Measurements from ENCODE around the gene GGA2. TPM values are rescaled to one million over a fixed set of nuclear protein-coding genes. Genes with fewer than 3 reads are reported as not detected.

Gene GGA2
- total RNA-seq: 87.5 and 89.9 TPM in 2 replicates
- long read RNA-seq, full-length matches to known transcripts: 16 of 44 reads
- long read RNA-seq, partial matches to known transcripts: 15 of 44 reads
- long read RNA-seq, other reads (novel, unspliced or antisense): 13 of 44 reads

- Mint-ChIP-seq H3K4me3 (ENCODE audit: low read depth) (peak within 1 kb of the TSS; percentile 82), H3K27me3 (no peaks in the 10 kb centered on the region), H3K27ac (peak within 1 kb of the TSS; percentile 81), H3K36me3 (ENCODE audit: insufficient read depth) (peaks cover 5% of the 10 kb centered on the region), H3K9me3 (ENCODE audit: low read depth) (no peaks in the 10 kb centered on the region), H3K4me1 (ENCODE audit: low read depth) (peaks cover 13% of the 10 kb centered on the region)
- no peak for TF ChIP-seq CTCF (IDR thresholded peaks at IDR 0.05; ENCODE audit: unreplicated experiment)
- peak; percentile 68 for DNase-seq (ENCODE audit: low spot score, unreplicated experiment)
Measured at GRCh38 chr16:23510164-23510914, at the start of gene GGA2. Gene GGA2 (minus strand): TSS chr16:23510494. CDS start chr16:23510411, 83 bp downstream.

- H3K36me3 Mint-ChIP-seq (ENCODE audit: insufficient read depth): peaks cover 7% of the 10 kb centered on the region
- no peak for DNase-seq (ENCODE audit: low spot score, unreplicated experiment)
- peak overlapping the region; percentile 96 for H3K27ac Mint-ChIP-seq
- H3K4me1 Mint-ChIP-seq (ENCODE audit: low read depth): peaks cover 7% of the 10 kb centered on the region
- no peaks in the 10 kb centered on the region for H3K9me3 Mint-ChIP-seq (ENCODE audit: low read depth)
- no peak for TF ChIP-seq CTCF (IDR thresholded peaks at IDR 0.05; ENCODE audit: unreplicated experiment)
- H3K4me3 Mint-ChIP-seq (ENCODE audit: low read depth): peak overlapping the region; percentile 95
- no peaks in the 10 kb centered on the region for H3K27me3 Mint-ChIP-seq
Measured at GRCh38 chr16:23557779-23558702, 47.7 kb upstream of the GGA2 start.

GRCh38 chr16:23556881-23557778, 46.8 kb upstream of the GGA2 start, which contains the start of the genes EARS2 and UBFD1:
Gene EARS2 (minus strand): TSS chr16:23557350. CDS start chr16:23557343, 7 bp downstream.
Gene UBFD1 (plus strand): TSS chr16:23557727. CDS start chr16:23557743, 16 bp downstream.
- Mint-ChIP-seq H3K9me3 (ENCODE audit: low read depth) (no peaks in the 10 kb centered on the region), H3K27ac (peak within 1 kb of the TSS; percentile 96), H3K27me3 (no peaks in the 10 kb centered on the region), H3K4me1 (ENCODE audit: low read depth) (peaks cover 7% of the 10 kb centered on the region), H3K4me3 (ENCODE audit: low read depth) (peak within 1 kb of the TSS; percentile 95), H3K36me3 (ENCODE audit: insufficient read depth) (peaks cover 1% of the 10 kb centered on the region)
- DNase-seq (ENCODE audit: low spot score, unreplicated experiment): peak; percentile 100
- peak; percentile 97 for TF ChIP-seq CTCF (IDR thresholded peaks at IDR 0.05; ENCODE audit: unreplicated experiment)

GRCh38 chr16:23554536-23554935, 44.2 kb upstream of the GGA2 start:
- peaks cover 9% of the 10 kb centered on the region for H3K36me3 Mint-ChIP-seq (ENCODE audit: insufficient read depth)
- peaks cover 7% of the 10 kb centered on the region for H3K4me1 Mint-ChIP-seq (ENCODE audit: low read depth)
- H3K9me3 Mint-ChIP-seq (ENCODE audit: low read depth): no peaks in the 10 kb centered on the region
- TF ChIP-seq CTCF (IDR thresholded peaks at IDR 0.05; ENCODE audit: unreplicated experiment): no peak
- no peaks in the 10 kb centered on the region for H3K27me3 Mint-ChIP-seq
- no peak overlapping the region for H3K27ac Mint-ChIP-seq
- no peak overlapping the region for H3K4me3 Mint-ChIP-seq (ENCODE audit: low read depth)
- DNase-seq (ENCODE audit: low spot score, unreplicated experiment): no peak

Measured in progenitor cell of endocrine pancreas (in vitro differentiated cells).